ENCODE data around the gene METTL21A.

Gene METTL21A

GRCh38 chr2:207621501-207622039 lies 3.6 kb downstream of the METTL21A start:
- DNase-seq: peak; percentile 30

DNA sequence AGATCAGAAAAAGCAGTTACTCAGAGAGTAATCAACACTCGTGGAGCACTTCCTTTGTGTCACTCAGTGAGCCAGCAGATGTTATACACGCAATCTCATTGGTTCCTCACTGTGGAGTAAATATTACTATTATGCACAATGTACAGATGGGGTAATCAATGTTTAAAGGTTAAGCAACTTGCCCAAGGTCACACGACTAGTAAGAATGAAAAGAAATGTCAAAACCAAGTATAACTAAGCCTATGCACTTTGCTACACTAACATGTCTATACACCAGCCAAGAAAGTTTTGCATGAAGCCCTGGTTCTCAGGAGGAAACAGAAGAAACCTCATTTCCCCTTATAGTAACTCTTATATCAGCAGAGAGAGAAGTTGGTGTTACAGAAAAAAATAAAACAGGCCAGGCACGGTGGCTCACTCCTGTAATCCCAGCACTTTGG lies 5.4 kb downstream of the METTL21A start:
- DNase-seq: peak; percentile 64

DNA sequence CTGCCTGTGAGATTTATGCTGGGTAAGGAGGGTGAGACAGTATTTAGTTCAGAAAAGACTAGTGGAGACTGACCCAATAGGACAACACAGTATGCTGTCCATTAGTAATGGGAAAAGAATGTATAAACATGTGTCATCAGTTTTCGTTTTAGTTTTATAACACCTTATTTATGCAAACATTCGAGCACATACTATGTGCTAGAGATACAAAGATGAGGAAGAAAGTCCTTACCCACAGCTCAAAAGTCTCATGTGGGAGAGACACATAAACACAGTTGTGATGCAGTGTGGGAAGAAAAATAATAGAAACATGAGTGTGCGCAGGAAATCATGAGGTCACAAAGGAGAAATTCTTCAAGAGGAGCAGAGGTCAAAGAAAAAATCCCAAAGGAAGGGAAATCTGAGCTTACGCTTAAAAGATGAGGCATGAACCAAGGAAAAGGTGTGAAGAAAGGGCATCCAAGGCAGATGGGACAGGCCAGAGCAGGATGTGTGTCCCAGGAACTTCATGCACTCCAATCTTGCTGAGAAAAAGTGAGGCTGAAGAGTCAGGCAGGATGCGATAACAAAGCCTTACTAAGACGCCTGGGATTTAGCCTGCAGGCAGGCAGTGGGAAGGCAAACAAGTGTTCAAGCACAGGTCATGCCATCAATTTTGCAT lies 8.1 kb downstream of the METTL21A start:
- no peak for DNase-seq

GRCh38 chr2:207616185-207616584 lies 9.0 kb downstream of the METTL21A start:
- DNase-seq: no peak

GRCh38 chr2:207614824-207615223 lies 10.4 kb downstream of the METTL21A start:
- no peak for DNase-seq

GRCh38 chr2:207612714-207613113 lies 12.5 kb downstream of the METTL21A start:
- DNase-seq: no peak

- DNase-seq: no peak
Measured at GRCh38 chr2:207606829-207607228, 18.4 kb downstream of the METTL21A start.

- DNase-seq: no peak
Measured at GRCh38 chr2:207606399-207606798, 18.8 kb downstream of the METTL21A start.

DNA sequence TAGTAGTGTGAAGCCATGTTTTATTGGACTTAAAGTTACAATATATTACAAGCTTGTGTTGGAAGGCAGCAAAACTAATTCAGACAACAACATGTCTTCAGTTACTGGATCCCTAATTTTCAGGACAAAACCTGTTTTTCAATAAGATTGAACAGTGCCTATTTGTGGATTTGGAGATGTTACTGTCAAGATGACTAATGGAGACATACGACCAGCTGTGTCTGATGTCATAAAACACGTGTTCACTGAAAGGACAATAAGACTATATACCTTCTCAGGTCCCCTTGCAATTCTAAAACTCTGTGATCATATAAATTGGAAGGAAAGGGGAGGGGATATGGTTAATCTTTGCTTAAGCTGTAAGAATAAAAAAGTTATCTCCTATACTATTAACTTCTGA lies 21.7 kb downstream of the METTL21A start:
- DNase-seq: no peak

GRCh38 chr2:207601774-207602173 lies 23.4 kb downstream of the METTL21A start:
- no peak for DNase-seq

DNA sequence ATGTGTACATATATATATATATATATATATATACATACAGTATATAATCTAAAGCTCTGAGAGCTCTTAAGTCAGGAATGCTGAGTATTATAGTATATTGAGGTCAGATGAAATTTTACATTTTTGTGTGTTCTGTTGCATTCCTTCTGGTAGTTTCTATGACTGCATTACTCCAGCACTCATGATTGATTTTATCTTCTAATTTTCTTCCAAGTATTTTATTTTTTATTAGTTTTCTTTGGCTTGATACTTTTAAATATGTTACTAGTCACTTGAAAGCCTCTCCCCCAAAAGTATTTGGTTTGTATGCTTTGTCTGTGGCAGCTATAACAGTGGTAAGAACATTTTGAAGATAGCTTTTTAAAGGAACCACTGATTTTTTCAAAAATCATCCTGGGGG lies 25.0 kb downstream of the METTL21A start:
- no peak for DNase-seq

DNA sequence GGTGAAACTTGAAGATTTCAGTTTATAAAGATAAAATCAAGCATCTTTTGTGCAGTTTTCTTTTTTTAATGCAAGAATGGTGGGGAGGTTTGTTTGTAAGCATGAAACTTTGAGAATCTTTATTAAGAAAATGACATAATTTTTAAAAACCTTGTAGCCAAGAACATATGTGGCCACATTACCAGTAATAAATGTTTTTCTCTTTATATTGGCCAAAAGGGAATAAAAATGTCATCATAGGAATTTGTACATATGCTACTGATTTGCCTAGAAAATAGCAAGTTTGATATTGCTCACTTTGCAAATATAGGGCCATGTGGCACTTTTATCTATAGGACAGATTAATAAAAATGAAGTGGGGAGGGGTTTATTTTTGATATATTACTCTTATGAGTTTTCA lies 25.6 kb downstream of the METTL21A start:
- no peak for DNase-seq

DNA sequence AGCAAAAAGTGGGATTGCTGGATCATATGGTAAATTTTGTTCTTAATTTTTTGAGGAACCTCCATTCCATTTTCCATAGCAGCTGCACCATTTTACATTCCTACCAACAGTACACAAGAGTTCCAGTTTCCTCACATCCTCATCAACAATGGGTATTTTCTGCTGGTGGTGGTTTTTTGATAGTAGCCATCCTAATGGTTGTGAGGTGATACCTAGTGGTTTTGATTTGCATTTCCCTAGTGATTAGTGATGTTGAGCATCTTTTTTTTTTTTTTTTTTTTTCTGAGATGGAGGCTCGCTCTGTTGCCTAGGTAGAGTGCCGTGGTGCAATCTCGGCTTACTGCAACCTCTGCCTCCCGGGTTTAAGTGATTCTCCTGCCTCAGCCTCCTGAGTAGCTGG lies 30.5 kb downstream of the METTL21A start:
- no peak for DNase-seq

DNA sequence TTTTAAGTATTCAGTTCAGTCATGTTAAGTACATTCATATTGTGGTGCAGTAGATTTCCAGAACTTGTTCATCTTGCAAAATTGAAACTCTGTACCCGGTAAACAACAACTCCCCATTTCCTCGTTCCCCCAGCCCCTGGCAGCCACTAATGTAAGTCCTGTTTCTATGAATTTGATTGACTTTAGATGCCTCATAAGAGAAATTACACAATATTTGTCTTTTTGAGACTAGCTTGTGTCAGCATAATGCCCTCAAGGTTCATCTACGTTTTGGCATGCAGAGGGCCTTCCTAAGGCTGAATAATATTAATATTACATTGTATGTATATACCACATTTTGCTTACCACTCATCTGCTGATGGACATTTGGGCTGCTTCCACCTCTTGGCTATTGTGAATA lies 30.9 kb downstream of the METTL21A start:
- DNase-seq: no peak

DNA sequence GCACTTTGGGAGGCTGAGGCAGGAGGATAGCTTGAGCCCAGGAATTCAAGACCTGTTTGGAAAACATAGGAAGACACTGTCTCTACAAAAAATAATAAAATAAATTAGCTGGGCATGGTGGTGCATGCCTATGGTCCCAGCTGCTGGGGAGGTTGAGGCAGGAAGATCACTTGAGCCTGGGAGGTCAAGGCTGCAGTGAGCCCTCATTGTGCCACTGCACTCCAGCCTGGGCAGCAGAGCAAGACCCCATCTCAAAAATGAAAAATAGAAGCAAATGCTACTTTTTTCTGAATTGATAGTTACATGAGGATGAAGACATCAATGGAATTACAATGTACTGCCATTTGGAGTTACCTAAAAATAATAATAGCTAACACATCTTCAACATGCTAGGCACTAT lies 31.9 kb downstream of the METTL21A start:
- no peak for DNase-seq

DNA sequence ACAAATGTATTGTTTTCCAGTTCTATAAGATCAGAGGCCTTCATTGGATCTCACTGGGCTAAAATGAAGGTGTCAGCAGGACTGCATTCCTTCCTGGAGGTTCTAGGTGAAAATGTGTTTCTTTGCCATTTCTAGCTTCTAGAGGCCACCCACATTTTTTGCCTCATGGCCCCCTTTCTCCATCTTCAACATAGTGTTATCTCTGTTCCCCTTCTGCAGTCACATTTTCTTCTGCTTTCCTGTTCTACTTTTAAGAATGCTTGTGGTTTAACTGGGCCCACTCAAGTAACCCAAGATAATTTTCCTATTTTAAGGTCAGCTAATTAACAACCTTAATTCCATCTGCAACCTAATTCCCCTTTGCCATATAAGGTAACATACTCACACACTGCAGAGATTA lies 36.1 kb downstream of the METTL21A start:
- peak; percentile 25 for DNase-seq

DNA sequence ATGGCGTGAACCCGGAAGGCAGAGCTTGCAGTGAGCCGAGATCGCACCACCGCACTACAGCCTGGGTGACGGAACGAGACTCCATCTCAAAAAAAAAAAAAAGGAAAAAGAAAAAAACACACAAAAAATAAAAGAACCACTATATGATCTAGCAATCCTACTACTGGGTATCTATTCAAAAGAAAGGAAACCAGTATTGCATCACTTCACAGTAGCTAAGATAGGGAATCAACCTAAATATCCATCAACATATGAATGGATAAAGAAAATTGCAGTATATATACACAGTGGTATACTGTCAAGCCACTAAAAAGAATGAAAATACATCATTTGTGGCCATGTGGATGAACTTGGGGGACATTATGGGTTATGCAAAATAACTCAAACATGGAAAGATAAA lies 37.9 kb downstream of the METTL21A start:
- no peak for DNase-seq

DNA sequence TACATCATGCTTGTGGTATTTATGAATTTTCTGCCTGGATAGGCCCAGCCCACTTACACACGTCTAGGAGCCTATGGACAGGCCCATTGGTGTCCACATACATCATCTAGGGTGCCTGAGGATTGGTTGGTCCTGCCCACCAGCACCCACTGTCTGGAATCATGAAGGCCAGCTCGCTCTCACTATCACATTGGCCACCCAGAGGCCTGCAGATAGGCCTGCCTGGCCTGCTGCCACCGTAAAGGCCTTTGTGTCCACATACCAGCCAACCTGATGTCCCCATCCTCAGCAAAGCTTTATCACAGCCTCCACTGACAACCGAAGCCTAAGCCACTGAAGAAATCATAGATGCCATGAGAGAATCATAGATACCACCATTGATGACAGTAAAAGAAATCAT lies 40.2 kb downstream of the METTL21A start:
- no peak for DNase-seq

DNA sequence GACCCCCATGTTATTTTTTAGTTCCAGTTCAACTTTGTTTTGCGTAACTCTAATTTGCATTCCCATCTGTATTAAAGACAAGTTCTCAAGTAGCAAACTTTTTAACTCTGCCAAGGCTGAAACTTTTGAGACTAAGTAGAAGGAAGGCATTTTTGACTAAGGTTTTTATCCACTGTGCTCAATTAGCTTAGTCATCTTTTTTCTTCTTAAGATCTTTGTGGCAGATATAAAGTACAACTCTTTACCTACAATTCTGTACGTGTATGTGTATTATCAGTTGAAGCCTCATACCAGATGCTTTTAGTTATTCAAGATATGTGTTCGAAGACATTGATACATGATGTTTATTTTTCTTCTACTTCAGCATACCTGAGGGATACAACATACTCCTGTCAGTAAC lies 53.8 kb downstream of the METTL21A start:
- peak; percentile 38 for DNase-seq

- peak; percentile 66 for DNase-seq
Measured at GRCh38 chr2:207567671-207568070, 57.5 kb downstream of the METTL21A start.

GRCh38 chr2:207565736-207566500 lies 59.3 kb downstream of the METTL21A start:
- no peak for DNase-seq
